ENCODE measurements around the gene ANKRD33.

Gene ANKRD33

GRCh38 chr12:51938726-51939125 lies 50.8 kb downstream of the ANKRD33 start:
- TF ChIP-seq, protein P1, sequence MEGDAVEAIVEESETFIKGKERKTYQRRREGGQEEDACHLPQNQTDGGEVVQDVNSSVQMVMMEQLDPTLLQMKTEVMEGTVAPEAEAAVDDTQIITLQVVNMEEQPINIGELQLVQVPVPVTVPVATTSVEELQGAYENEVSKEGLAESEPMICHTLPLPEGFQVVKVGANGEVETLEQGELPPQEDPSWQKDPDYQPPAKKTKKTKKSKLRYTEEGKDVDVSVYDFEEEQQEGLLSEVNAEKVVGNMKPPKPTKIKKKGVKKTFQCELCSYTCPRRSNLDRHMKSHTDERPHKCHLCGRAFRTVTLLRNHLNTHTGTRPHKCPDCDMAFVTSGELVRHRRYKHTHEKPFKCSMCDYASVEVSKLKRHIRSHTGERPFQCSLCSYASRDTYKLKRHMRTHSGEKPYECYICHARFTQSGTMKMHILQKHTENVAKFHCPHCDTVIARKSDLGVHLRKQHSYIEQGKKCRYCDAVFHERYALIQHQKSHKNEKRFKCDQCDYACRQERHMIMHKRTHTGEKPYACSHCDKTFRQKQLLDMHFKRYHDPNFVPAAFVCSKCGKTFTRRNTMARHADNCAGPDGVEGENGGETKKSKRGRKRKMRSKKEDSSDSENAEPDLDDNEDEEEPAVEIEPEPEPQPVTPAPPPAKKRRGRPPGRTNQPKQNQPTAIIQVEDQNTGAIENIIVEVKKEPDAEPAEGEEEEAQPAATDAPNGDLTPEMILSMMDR (IDR thresholded peaks at IDR 0.05; ENCODE audit: control insufficient read depth, extremely low read depth, insufficient read depth) = no peak
- DNase-seq (ENCODE audit: low read depth) = no peak

DNA sequence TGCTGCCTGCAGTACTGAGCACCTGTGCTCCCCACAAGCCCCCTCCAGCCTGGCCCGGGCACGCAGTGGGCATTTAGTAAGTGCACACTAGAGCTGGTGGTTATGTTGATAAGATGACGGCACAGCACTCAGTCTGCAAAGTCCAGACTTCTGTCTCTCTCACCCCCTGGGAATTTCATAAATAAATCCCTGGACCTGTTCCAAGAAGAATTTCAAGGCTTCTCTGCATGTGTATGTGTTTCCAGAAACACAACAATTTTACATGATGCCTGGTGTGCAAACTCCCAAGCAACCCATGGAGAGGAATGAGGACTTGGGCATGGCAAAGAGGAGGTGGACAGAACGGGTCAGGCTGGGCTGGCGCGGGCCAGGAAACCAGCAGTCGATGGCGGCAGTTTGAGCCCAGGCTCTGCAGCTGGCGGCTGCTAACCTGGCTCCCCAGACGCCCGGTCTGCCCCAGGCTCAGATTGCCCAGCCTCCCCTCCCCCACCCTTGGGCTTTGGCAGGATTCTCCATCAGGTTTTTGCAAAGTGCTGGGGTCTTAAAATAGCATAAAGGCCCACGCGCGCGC lies 53.2 kb downstream of the ANKRD33 start:
- DNase-seq (ENCODE audit: low read depth) = no peak
- H3K4me3 ChIP-seq (ENCODE audit: low read depth, low read length) = no peak overlapping the region
- TF ChIP-seq, protein P1 (IDR thresholded peaks at IDR 0.05; ENCODE audit: control insufficient read depth, extremely low read depth, insufficient read depth) = no peak

More at GRCh38 chr12:51938726-51939125, 50.8 kb downstream of the ANKRD33 start:
- H3K4me3 ChIP-seq (ENCODE audit: low read depth, low read length) = no peak overlapping the region

Data from LNCaP clone FGC (cell line).